ENCODE data around the gene NOS1AP.
A peak's percentile ranks its signal among the peaks of the same experiment; 100 is the strongest.
"Not testable (repeated sequence)": the region's sequence is repeated elsewhere in the genome, so short reads cannot be mapped to it uniquely, and the experiment has no call there.

The NOS1AP gene

GRCh38 chr1:162169031-162169790 lies 99.7 kb downstream of the NOS1AP start:
- DNase-seq (ENCODE audit: low spot score) = no peak

GRCh38 chr1:162171111-162171510 lies 101.6 kb downstream of the NOS1AP start:
- no peak for DNase-seq (ENCODE audit: low spot score)

- no peak for DNase-seq (ENCODE audit: low spot score)
These were observed 103.0 kb downstream of the NOS1AP start for GRCh38 chr1:162172311-162173102.

GRCh38 chr1:162173607-162174006 lies 104.1 kb downstream of the NOS1AP start:
- DNase-seq (ENCODE audit: low spot score) = not testable (repeated sequence)

GRCh38 chr1:162174027-162174426 lies 104.5 kb downstream of the NOS1AP start:
- not testable (repeated sequence) for DNase-seq (ENCODE audit: low spot score)

GRCh38 chr1:162175379-162176081 lies 106.0 kb downstream of the NOS1AP start:
- no peak for DNase-seq (ENCODE audit: low spot score)

GRCh38 chr1:162177126-162177525 lies 107.6 kb downstream of the NOS1AP start:
- peak; percentile 24 for DNase-seq (ENCODE audit: low spot score)

- no peak for DNase-seq (ENCODE audit: low spot score)
These were observed 108.9 kb downstream of the NOS1AP start for GRCh38 chr1:162178432-162178831.

GRCh38 chr1:162179121-162179520 lies 109.6 kb downstream of the NOS1AP start:
- no peak for DNase-seq (ENCODE audit: low spot score)

- DNase-seq (ENCODE audit: low spot score) = no peak
These were observed 111.3 kb downstream of the NOS1AP start for GRCh38 chr1:162180813-162181212.

- no peak for DNase-seq (ENCODE audit: low spot score)
These were observed 112.6 kb downstream of the NOS1AP start for GRCh38 chr1:162182090-162182489.

GRCh38 chr1:162185314-162186025 lies 116.0 kb downstream of the NOS1AP start:
- DNase-seq (ENCODE audit: low spot score) = no peak

GRCh38 chr1:162186026-162186374 lies 116.5 kb downstream of the NOS1AP start:
- DNase-seq (ENCODE audit: low spot score) = no peak

GRCh38 chr1:162186406-162186805 lies 116.9 kb downstream of the NOS1AP start:
- no peak for DNase-seq (ENCODE audit: low spot score)

GRCh38 chr1:162187687-162188276 lies 118.3 kb downstream of the NOS1AP start:
- DNase-seq (ENCODE audit: low spot score) = no peak

- no peak for DNase-seq (ENCODE audit: low spot score)
These were observed 119.9 kb downstream of the NOS1AP start for GRCh38 chr1:162189345-162189744.

GRCh38 chr1:162191396-162192305 lies 122.2 kb downstream of the NOS1AP start:
- DNase-seq (ENCODE audit: low spot score) = no peak

- DNase-seq (ENCODE audit: low spot score) = no peak
These were observed 122.8 kb downstream of the NOS1AP start for GRCh38 chr1:162192306-162192678.

GRCh38 chr1:162192763-162193162 lies 123.3 kb downstream of the NOS1AP start:
- no peak for DNase-seq (ENCODE audit: low spot score)

GRCh38 chr1:162193221-162193620 lies 123.7 kb downstream of the NOS1AP start:
- DNase-seq (ENCODE audit: low spot score) = no peak

- no peak for DNase-seq (ENCODE audit: low spot score)
These were observed 124.3 kb downstream of the NOS1AP start for GRCh38 chr1:162193815-162194214.
